ENCODE measurements around the gene TDRD5.

TDRD5 gene

GRCh38 chr1:179591592-179592580 lies at the start of gene TDRD5:
Gene TDRD5 (plus strand): TSS chr1:179591832. CDS start chr1:179592616, 784 bp downstream.
- ATAC-seq, result peak; percentile 32
- TF ChIP-seq CSRNP3 (CRISPR knock-in tag; IDR thresholded peaks at IDR 0.05) (no peak), TSHZ2 (CRISPR knock-in tag; IDR thresholded peaks at IDR 0.05) (no peak), ZC3H10 (CRISPR knock-in tag; IDR thresholded peaks at IDR 0.05) (no peak), GLIS3 (CRISPR knock-in tag; IDR thresholded peaks at IDR 0.05) (no peak), ZNF565 (CRISPR knock-in tag; conservative IDR thresholded peaks at IDR 0.05; ENCODE audit: low read depth) (no peak), PPARA (CRISPR knock-in tag; IDR thresholded peaks at IDR 0.05; ENCODE audit: borderline replicate concordance) (no peak), ISL1 (CRISPR knock-in tag; IDR thresholded peaks at IDR 0.05) (no peak), POU6F1 (CRISPR knock-in tag; IDR thresholded peaks at IDR 0.05; ENCODE audit: borderline replicate concordance, low read depth) (no peak), PATZ1 (CRISPR knock-in tag; IDR thresholded peaks at IDR 0.05; ENCODE audit: borderline replicate concordance) (no peak), OSR1 (CRISPR knock-in tag; IDR thresholded peaks at IDR 0.05) (no peak), SNAI2 (CRISPR knock-in tag; IDR thresholded peaks at IDR 0.05) (no peak), CSDC2 (CRISPR knock-in tag; IDR thresholded peaks at IDR 0.05) (no peak), RARB (CRISPR knock-in tag; IDR thresholded peaks at IDR 0.05) (no peak), ZNF70 (CRISPR knock-in tag; IDR thresholded peaks at IDR 0.05) (no peak), ZNF8 (CRISPR knock-in tag; IDR thresholded peaks at IDR 0.05) (no peak), CREB5 (CRISPR knock-in tag; IDR thresholded peaks at IDR 0.05; ENCODE audit: low read depth) (no peak), ARNTL (CRISPR knock-in tag; IDR thresholded peaks at IDR 0.05; ENCODE audit: borderline replicate concordance, low read depth) (no peak), TOX (CRISPR knock-in tag; IDR thresholded peaks at IDR 0.05; ENCODE audit: borderline replicate concordance) (no peak)

- TF ChIP-seq TSHZ2 (CRISPR knock-in tag; IDR thresholded peaks at IDR 0.05) (no peak), ESRRG (CRISPR knock-in tag; IDR thresholded peaks at IDR 0.05) (no peak), ARNTL (CRISPR knock-in tag; IDR thresholded peaks at IDR 0.05; ENCODE audit: borderline replicate concordance, low read depth) (no peak), ZC3H10 (CRISPR knock-in tag; IDR thresholded peaks at IDR 0.05) (no peak), PATZ1 (CRISPR knock-in tag; IDR thresholded peaks at IDR 0.05; ENCODE audit: borderline replicate concordance) (no peak), ZNF565 (CRISPR knock-in tag; conservative IDR thresholded peaks at IDR 0.05; ENCODE audit: low read depth) (no peak), TOX (CRISPR knock-in tag; IDR thresholded peaks at IDR 0.05; ENCODE audit: borderline replicate concordance) (no peak), ZFP3 (CRISPR knock-in tag; IDR thresholded peaks at IDR 0.05) (no peak), ZNF70 (CRISPR knock-in tag; IDR thresholded peaks at IDR 0.05) (no peak), ISL1 (CRISPR knock-in tag; IDR thresholded peaks at IDR 0.05) (no peak)
Measured at GRCh38 chr1:179545321-179545720, 46.3 kb upstream of the TDRD5 start.

More at GRCh38 chr1:179545321-179545720, 46.3 kb upstream of the TDRD5 start:
- ATAC-seq, result no peak

Data from SK-N-SH treated with all-trans-retinoic acid at 6 μM for 48 hours (cell line).